CD4-positive, alpha-beta T cell (primary cell): ENCODE results near the gene ANKRD13A. TPM values are rescaled to one million over a fixed set of nuclear protein-coding genes. Genes with fewer than 3 reads are reported as not detected.
"Not testable (repeated sequence)": the region's sequence is repeated elsewhere in the genome, so short reads cannot be mapped to it uniquely, and the experiment has no call there.

ENCODE experiments used
- ATAC-seq: fragments of 200-7000 bp; cut with Tn5 transposase; one replicate; pipeline ENCODE4 v1.10.0; 2022; ENCODE audit warnings: mild to moderate bottlenecking; ENCODE audit not compliant: poor library complexity
- CTCF ChIA-PET: fragments of 350-600 bp; sonication (Branson Sonifier 250); formaldehyde crosslinking; loops from one replicate; lab custom pipeline; 2021; ENCODE audit warnings: antibody characterized with exemption, inconsistent platforms; lab: Charles Lee
- POLR2A ChIA-PET: fragments of 350-600 bp; sonication (Branson Sonifier 250); formaldehyde crosslinking; loops from one replicate; lab custom pipeline; 2021; ENCODE audit warnings: antibody characterized with exemption, inconsistent platforms; lab: Charles Lee
- DNase-seq, 14 experiments: peaks; one replicate each; pipeline ENCODE4 v3.0.0-alpha.2; 2013 to 2020; ENCODE audit warnings: mixed read lengths in 2 of 14
- H3K27ac ChIP-seq, 2 donors: one replicate each; pipeline versions ENCODE4 v1.5.1 to v1.7.0; 2013; ENCODE audit warnings: low read length in 2 of 2, low read depth in 1 of 2, mild to moderate bottlenecking in 1 of 2
- H3K27me3 ChIP-seq, 2 experiments: 1 replicate in 1 of 2; 2 replicates in 1 of 2; pipeline versions ENCODE4 v1.6.1 to v1.7.0; 2013; ENCODE audit warnings: low read length in 2 of 2, control low read depth in 1 of 2, mild to moderate bottlenecking in 1 of 2, moderate library complexity in 1 of 2; ENCODE audit not compliant: insufficient read depth in 2 of 2, control insufficient read depth in 1 of 2
- H3K36me3 ChIP-seq: one replicate; pipeline ENCODE4 v1.6.1; 2013; ENCODE audit warnings: low read length, control low read depth; ENCODE audit not compliant: insufficient read depth
- H3K4me1 ChIP-seq: one replicate; pipeline ENCODE4 v1.6.1; 2013; ENCODE audit warnings: low read length, control low read depth; ENCODE audit not compliant: insufficient read depth
- H3K4me3 ChIP-seq: one replicate; pipeline ENCODE4 v1.5.1; 2013; ENCODE audit warnings: mild to moderate bottlenecking, low read length, moderate library complexity
- H3K9me3 ChIP-seq, 2 experiments: 1 replicate in 1 of 2; 2 replicates in 1 of 2; pipeline versions ENCODE4 v1.6.1 to v1.7.0; 2013; ENCODE audit warnings: low read length in 2 of 2, mild to moderate bottlenecking in 2 of 2, control low read depth in 1 of 2, moderate library complexity in 1 of 2; ENCODE audit not compliant: control insufficient read depth in 1 of 2, insufficient read depth in 1 of 2
- H3K27ac Mint-ChIP-seq: one replicate; pipeline ENCODE4 v1.8.0; 2020; ENCODE audit warnings: mixed read lengths
- H3K27me3 Mint-ChIP-seq: one replicate; pipeline ENCODE4 v1.8.0; 2021; ENCODE audit warnings: mixed read lengths
- H3K36me3 Mint-ChIP-seq: one replicate; pipeline ENCODE4 v1.8.0; 2021; ENCODE audit warnings: low read depth, mixed read lengths
- H3K4me1 Mint-ChIP-seq: one replicate; pipeline ENCODE4 v1.8.0; 2021; ENCODE audit warnings: low read depth, mixed read lengths
- H3K4me3 Mint-ChIP-seq: one replicate; pipeline ENCODE4 v1.8.0; 2020; ENCODE audit warnings: mild to moderate bottlenecking, mixed read lengths
- H3K9me3 Mint-ChIP-seq: one replicate; pipeline ENCODE4 v1.8.0; 2020; ENCODE audit warnings: mixed read lengths
- CTCF ChIP-seq: fragments of 200-600 bp; IDR thresholded peaks from one replicate; pipeline ENCODE4 v1.8.0; 2022; ENCODE audit warnings: antibody characterized with exemption, mild to moderate bottlenecking
- intact Hi-C, 2 experiments: fragments of 100-400 bp; cut with DNase I in 1 of 2; cut with micrococcal nuclease in 1 of 2; formaldehyde crosslinking; loops; one replicate each; pipeline versions ENCODE4 v1.15.1 to v1.9.0; 2023 to 2025; cut with DNase I, micrococcal nuclease
- total RNA-seq, 174 experiments: library from RNA in 2 of 174; stranded (reverse) in 2 of 174; gene quantifications; one replicate each; pipeline ENCODE4 v1.2.3 and lab custom pipeline; 2021 to 2026

ANKRD13A gene
- total RNA-seq, 2 experiments from 2014 or later = 51.6 to 52.3 TPM

DNA sequence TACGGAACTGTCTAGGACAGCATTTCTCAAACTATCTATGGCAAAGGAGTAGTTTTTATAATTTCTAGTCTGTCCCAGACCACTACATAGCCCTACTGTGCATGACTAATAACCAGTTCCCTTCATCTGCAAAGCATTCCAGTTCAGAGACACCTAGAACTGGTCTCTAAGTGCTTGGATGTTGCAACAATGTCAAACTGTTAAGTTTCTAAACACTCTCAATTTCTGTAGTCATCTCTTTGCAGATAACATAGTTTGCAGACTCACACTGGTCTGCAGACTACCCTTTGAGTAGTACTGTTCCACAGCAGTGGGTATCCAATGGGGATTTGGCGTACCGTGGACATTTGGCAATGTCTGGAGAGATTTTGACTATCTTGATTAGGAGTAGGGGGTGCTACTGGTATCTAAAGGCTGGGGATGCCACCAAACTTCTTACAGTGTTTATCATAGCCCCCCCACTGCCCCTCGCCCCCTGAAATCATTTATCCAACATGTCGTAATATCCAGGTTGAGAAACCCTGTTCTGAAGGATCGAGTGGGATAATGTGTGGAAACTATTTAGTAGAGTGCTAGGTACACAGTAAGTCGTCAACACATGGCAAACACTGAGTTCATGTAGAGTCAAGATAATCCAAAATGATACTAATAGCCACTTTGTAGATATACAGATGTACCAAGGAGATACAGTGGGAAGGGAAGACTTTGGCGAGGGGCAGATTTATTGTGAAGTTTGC lies 47.4 kb downstream of the ANKRD13A start:
- peak overlapping the region; percentile 93 for H3K4me3 Mint-ChIP-seq
- DNase-seq = no peak
- H3K4me1 Mint-ChIP-seq = peaks cover 42% of the 10 kb centered on the region
- no peak for ATAC-seq
- no peaks in the 10 kb centered on the region for H3K9me3 ChIP-seq
- POLR2A ChIA-PET = interaction anchor here (0.6 to 1.1 kb wide), 2 partner anchors 403 to 700 kb away, joined by 3 to 5 read pairs; partner anchors contain the start of gene ARPC3
- H3K36me3 ChIP-seq = peaks cover 8% of the 10 kb centered on the region
- no peak overlapping the region for H3K4me3 ChIP-seq
- no peaks in the 10 kb centered on the region for H3K27me3 ChIP-seq
- H3K9me3 Mint-ChIP-seq = no peaks in the 10 kb centered on the region
- H3K27ac Mint-ChIP-seq = no peak overlapping the region
- H3K36me3 Mint-ChIP-seq = peaks cover 21% of the 10 kb centered on the region
- no peak overlapping the region for H3K27ac ChIP-seq
- H3K4me1 ChIP-seq = peaks cover 37% of the 10 kb centered on the region
- no peak for TF ChIP-seq CTCF
- intact Hi-C loops = loop anchor here in 1 of 2 experiments (5.0 kb wide), 4 partner anchors 236 to 994 kb away; partner anchors contain the start of genes ATP2A2, FAM222A, KCTD10 and UBE3B
- H3K27me3 Mint-ChIP-seq = no peaks in the 10 kb centered on the region
- CTCF ChIA-PET = interaction anchor here (1.3 kb wide), 1 partner anchor 403 kb away, joined by 3 read pairs; the partner anchor contains the start of gene ARPC3

DNA sequence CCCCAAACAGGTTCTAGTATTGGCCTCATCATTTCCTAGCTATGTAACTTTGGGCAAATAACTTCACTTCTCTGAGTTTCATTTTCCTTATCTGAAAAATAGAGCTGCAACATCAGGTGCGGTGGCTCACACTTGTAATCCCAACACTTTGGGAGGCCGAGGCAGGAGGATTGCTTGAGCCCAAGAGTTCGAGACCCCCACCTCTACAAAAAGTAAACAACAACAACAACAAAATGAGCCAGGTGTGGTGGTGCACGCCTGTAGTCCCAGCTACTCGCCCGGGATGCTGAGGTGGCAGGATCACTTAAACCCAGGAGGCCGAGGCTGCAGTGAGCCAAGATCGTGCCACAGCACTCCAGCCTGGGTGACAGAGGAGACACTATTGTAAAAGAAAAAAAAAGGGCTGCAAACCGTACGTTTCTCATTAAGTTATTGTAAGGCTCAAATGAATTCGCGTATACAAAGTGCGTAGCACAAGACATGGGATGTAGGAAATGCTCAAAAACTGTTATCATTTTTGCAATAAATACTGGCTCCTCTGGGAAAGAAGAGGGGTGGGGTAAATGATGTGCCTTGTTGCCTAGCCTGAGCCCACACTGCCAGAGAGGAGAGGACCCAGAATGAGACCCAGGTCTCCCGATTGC lies 48.2 kb downstream of the ANKRD13A start:
- no peaks in the 10 kb centered on the region for H3K9me3 Mint-ChIP-seq
- POLR2A ChIA-PET = interaction anchor here (1.0 to 1.1 kb wide), 2 partner anchors 32 to 403 kb away, joined by 3 to 6 read pairs; partner anchors contain the start of gene ARPC3
- intact Hi-C loops = loop anchor here in 1 of 2 experiments (5.0 kb wide), 4 partner anchors 235 to 995 kb away; partner anchors contain the start of genes ATP2A2, FAM222A, KCTD10 and UBE3B
- H3K4me3 ChIP-seq = peak overlapping the region; percentile 79
- ATAC-seq = no peak
- peaks cover 37% of the 10 kb centered on the region for H3K4me1 ChIP-seq
- peaks cover 37% of the 10 kb centered on the region for H3K4me1 Mint-ChIP-seq
- peak overlapping the region in 1 of 2 donors; percentile 87 for H3K27ac ChIP-seq
- H3K27me3 Mint-ChIP-seq = no peaks in the 10 kb centered on the region
- CTCF ChIA-PET = interaction anchor here (1.3 kb wide), 1 partner anchor 403 kb away, joined by 3 read pairs; the partner anchor contains the start of gene ARPC3
- no peak for TF ChIP-seq CTCF
- no peaks in the 10 kb centered on the region for H3K27me3 ChIP-seq
- H3K36me3 ChIP-seq = peaks cover under 1% of the 10 kb centered on the region
- DNase-seq = no peak
- H3K36me3 Mint-ChIP-seq = peaks cover 15% of the 10 kb centered on the region
- no peaks in the 10 kb centered on the region for H3K9me3 ChIP-seq
- H3K4me3 Mint-ChIP-seq = peak overlapping the region; percentile 93
- peak overlapping the region; percentile 82 for H3K27ac Mint-ChIP-seq

GRCh38 chr12:110048242-110049027 lies 49.2 kb downstream of the ANKRD13A start, which contains the start of gene C12orf76:
Gene C12orf76, minus strand, starts transcription at chr12:110048522. Its CDS starts 27 bp downstream, at chr12:110048495.
- Mint-ChIP-seq H3K36me3 (peaks cover 7% of the 10 kb centered on the region), H3K27me3 (no peaks in the 10 kb centered on the region), H3K4me1 (peaks cover 29% of the 10 kb centered on the region), H3K4me3 (peak within 1 kb of the TSS; percentile 93), H3K27ac (peak within 1 kb of the TSS; percentile 82), H3K9me3 (no peaks in the 10 kb centered on the region)
- H3K36me3 ChIP-seq = no peaks in the 10 kb centered on the region
- intact Hi-C loops = loop anchor here in 1 of 2 experiments (2.0 to 5.0 kb wide), 6 partner anchors 50 to 996 kb away; partner anchors contain the start of genes ANKRD13A, ATP2A2, FAM222A and IFT81
- POLR2A ChIA-PET = interaction anchor here (1.0 kb wide), 1 partner anchor 31 kb away, joined by 6 read pairs; no protein-coding TSS in a partner anchor
- no peaks in the 10 kb centered on the region for H3K27me3 ChIP-seq
- CTCF ChIA-PET = interaction anchor here (1.3 kb wide), 1 partner anchor 402 kb away, joined by 3 read pairs; the partner anchor contains the start of gene ARPC3
- TF ChIP-seq CTCF = no peak
- peak; percentile 82 to 97 (median 90) for DNase-seq
- peaks cover 29% of the 10 kb centered on the region for H3K4me1 ChIP-seq
- H3K27ac ChIP-seq = peak within 1 kb of the TSS; percentile 76 to 87
- H3K4me3 ChIP-seq = peak within 1 kb of the TSS; percentile 79
- H3K9me3 ChIP-seq = no peaks in the 10 kb centered on the region
- ATAC-seq = peak; percentile 99

DNA sequence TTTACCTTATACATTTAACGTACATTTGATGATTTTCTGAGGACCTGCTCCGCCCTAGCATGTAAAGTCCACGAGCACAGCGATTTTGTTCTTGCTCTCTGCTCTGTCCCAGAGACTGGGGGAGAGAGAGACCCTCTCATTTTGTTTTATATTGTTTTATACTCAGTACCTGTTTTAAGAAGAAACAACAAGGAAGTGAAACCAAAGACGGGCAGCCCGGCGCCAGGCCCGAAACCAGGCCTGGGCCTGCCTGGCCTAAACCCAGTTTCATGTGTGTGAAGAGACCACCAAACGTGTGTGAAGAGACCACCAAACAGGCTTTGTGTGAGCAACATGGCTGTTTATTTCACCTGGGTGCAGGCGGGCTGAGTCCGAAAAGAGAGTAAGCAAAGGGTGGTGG lies 49.8 kb downstream of the ANKRD13A start:
- peak in 2 of 14 experiments; percentile 11 to 25 for DNase-seq
- ATAC-seq, H3K9me3 ChIP-seq, H3K27me3 ChIP-seq, CTCF ChIA-PET, H3K36me3 ChIP-seq, H3K36me3 Mint-ChIP-seq, H3K9me3 Mint-ChIP-seq, H3K27me3 Mint-ChIP-seq, POLR2A ChIA-PET: not testable (repeated sequence)
- intact Hi-C loops = loop anchor here in 1 of 2 experiments (2.0 to 5.0 kb wide), 6 partner anchors 50 to 997 kb away; partner anchors contain the start of genes ANKRD13A, ATP2A2, FAM222A and IFT81
- peaks cover 29% of the 10 kb centered on the region for H3K4me1 Mint-ChIP-seq
- H3K4me3 Mint-ChIP-seq = peak overlapping the region; percentile 93
- peak overlapping the region; percentile 79 for H3K4me3 ChIP-seq
- H3K27ac ChIP-seq = peak overlapping the region; percentile 76 to 87
- peak overlapping the region; percentile 82 for H3K27ac Mint-ChIP-seq
- H3K4me1 ChIP-seq = peaks cover 28% of the 10 kb centered on the region
